Stimulated activated CD8-positive, alpha-beta memory T cell treated with anti-CD3 and anti-CD28 coated beads, Interleukin-7, amount 100 ng/mL, for 48 hours (primary cell): ENCODE results near the gene KIF26B.

Experiments
- DNase-seq, 2 donors: peaks; one replicate each; pipeline ENCODE4 v3.0.0-alpha.2; 2020; ENCODE audit warnings: low read depth in 1 of 2; ENCODE audit errors: extremely low read depth in 1 of 2

KIF26B gene

GRCh38 chr1:245609354-245610150 lies 454.8 kb downstream of the KIF26B start:
- DNase-seq, result no peak

- DNase-seq, result no peak
Measured at GRCh38 chr1:245611251-245611650, 456.5 kb downstream of the KIF26B start.

GRCh38 chr1:245614476-245614875 lies 459.7 kb downstream of the KIF26B start:
- DNase-seq, result no peak

- DNase-seq, result no peak
Measured at GRCh38 chr1:245615001-245615400, 460.2 kb downstream of the KIF26B start.

- no peak for DNase-seq
Measured at GRCh38 chr1:245621589-245621988, 466.8 kb downstream of the KIF26B start.

GRCh38 chr1:245622332-245623014 lies 467.7 kb downstream of the KIF26B start:
- DNase-seq, result no peak

GRCh38 chr1:245641384-245641783 lies 486.6 kb downstream of the KIF26B start:
- DNase-seq, result no peak

GRCh38 chr1:245645406-245645805 lies 490.6 kb downstream of the KIF26B start:
- DNase-seq, result no peak

GRCh38 chr1:245645894-245646293 lies 491.1 kb downstream of the KIF26B start:
- no peak for DNase-seq

- DNase-seq, result no peak
Measured at GRCh38 chr1:245648749-245649522, 494.2 kb downstream of the KIF26B start.

GRCh38 chr1:245649666-245650065 lies 494.9 kb downstream of the KIF26B start:
- DNase-seq, result no peak

GRCh38 chr1:245650441-245650960 lies 495.7 kb downstream of the KIF26B start:
- DNase-seq, result no peak

GRCh38 chr1:245651093-245651492 lies 496.3 kb downstream of the KIF26B start:
- DNase-seq, result no peak

GRCh38 chr1:245652116-245652515 lies 497.3 kb downstream of the KIF26B start:
- no peak for DNase-seq

GRCh38 chr1:245652660-245653427 lies 498.1 kb downstream of the KIF26B start:
- no peak for DNase-seq

GRCh38 chr1:245654460-245655050 lies 499.8 kb downstream of the KIF26B start:
- no peak for DNase-seq

- no peak for DNase-seq
Measured at GRCh38 chr1:245656189-245656717, 501.5 kb downstream of the KIF26B start.

GRCh38 chr1:245657371-245657770 lies 502.6 kb downstream of the KIF26B start:
- DNase-seq, result no peak

- no peak for DNase-seq
Measured at GRCh38 chr1:245663373-245663772, 508.6 kb downstream of the KIF26B start.

GRCh38 chr1:245663841-245664240 lies 509.1 kb downstream of the KIF26B start:
- DNase-seq, result no peak
